22Rv1 (cell line): Measurements from ENCODE around the gene ACP6.

Experiments
- H3K27ac ChIP-seq: fragments of 450-650 bp; 2 replicates; pipeline ENCODE4 v1.5.1; 2017
- ZFX ChIP-seq: fragments of 450-650 bp; IDR thresholded peaks from 2 replicates; pipeline ENCODE4 v1.6.1; 2017; ENCODE audit warnings: antibody characterized with exemption, borderline replicate concordance
- TF ChIP-seq, protein P1 (sequence below): fragments of 450-650 bp; IDR thresholded peaks from 2 replicates; pipeline ENCODE4 v1.5.1; 2017; ENCODE audit warnings: mild to moderate bottlenecking

Gene ACP6

DNA sequence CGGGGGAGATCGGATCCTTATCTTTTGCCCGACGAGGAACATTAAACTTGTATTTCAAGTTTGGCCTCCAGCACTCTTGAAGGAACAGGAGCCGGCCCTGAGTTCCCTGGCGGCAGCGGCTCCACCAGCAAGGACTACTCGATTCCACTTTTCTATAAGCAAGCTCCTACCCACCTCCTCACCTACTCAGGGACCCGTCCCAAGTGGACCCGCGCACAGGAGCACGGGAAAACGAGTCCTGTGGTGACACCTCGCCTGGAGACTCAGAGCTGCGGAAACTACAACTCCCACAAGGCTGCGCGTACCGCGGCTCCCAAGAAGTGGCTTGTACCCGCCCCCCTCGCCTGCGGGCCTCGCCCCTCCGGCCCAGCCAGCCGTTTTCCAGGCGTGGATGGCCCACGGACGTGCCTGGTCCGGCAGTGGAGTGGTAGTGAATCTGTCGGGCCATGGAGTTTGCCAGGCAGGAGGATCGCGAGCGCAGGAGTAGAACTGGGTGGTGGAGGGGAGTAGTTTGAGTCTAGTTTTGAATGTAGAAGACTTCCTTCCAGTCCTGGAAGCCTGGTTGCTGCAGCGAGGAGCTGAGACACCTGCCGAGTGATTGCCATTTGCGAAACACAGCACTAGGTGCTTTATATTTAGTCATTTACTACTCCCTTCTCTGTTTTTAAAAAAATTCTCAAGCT, at the start of gene ACP6:
Gene ACP6 (minus strand): TSS at position 206 of the 683 bp plus-strand sequence. CDS start 476 bp downstream, outside the sequence.
- H3K27ac ChIP-seq, result peak within 1 kb of the TSS; percentile 83
- no peak for TF ChIP-seq ZFX
- TF ChIP-seq, protein P1, sequence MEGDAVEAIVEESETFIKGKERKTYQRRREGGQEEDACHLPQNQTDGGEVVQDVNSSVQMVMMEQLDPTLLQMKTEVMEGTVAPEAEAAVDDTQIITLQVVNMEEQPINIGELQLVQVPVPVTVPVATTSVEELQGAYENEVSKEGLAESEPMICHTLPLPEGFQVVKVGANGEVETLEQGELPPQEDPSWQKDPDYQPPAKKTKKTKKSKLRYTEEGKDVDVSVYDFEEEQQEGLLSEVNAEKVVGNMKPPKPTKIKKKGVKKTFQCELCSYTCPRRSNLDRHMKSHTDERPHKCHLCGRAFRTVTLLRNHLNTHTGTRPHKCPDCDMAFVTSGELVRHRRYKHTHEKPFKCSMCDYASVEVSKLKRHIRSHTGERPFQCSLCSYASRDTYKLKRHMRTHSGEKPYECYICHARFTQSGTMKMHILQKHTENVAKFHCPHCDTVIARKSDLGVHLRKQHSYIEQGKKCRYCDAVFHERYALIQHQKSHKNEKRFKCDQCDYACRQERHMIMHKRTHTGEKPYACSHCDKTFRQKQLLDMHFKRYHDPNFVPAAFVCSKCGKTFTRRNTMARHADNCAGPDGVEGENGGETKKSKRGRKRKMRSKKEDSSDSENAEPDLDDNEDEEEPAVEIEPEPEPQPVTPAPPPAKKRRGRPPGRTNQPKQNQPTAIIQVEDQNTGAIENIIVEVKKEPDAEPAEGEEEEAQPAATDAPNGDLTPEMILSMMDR, result no peak

DNA sequence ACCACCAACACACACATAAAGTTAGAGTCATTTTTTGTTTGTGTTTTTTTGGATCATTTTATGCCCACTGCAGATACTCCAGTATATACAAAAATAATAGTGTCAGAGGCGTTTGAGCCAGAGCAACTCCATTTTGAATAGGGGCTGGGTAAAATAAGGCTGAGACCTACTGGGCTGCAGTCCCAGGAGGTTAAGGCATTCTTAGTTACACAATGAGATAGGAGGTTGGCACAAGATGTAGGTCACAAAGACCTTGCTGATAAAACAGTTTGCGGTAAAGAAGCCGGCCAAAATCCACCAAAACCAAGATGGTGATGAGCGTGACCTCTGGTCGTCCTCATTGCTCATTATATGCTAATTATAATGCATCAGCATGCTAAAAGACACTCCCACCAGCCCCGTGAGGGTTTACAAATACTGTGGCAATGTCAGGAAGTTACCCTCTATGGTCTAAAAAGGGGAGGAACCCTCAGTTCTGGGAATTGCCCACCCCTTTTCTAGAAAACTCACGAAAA, 49.4 kb upstream of the ACP6 start:
- TF ChIP-seq, protein P1, result no peak
- TF ChIP-seq ZFX, result no peak
- H3K27ac ChIP-seq, result no peak overlapping the region

DNA sequence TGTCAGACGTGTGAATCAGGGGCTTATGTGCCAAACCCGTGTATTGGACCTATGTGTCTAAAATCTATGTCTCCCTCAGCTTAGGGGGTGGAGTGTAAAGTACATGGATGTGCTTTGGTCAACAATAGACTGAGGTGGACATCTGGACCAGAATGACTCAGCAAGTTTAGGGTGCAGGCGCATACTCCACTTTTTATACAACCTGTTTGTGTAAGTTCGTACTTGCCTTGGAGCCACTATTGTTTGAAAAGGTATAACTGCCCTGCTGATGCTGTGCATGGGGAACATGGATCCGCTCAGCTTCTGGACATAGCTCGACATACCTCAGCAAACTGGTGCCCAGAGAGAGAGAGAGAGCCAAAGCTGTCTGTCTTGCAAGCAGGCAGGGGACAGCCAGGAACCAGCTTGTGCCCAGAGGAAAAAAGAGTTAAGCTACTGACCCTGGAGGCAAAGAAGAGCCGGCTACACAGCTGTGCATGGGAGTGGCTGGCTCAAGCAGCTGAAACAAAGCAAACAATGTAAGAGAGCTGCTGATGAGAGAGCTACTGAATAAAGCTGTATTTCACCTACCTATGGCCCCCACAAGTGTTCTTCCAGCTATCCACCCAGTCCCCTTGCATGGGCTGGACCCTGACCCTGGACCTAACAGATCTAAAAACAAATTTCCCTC, 48.8 kb upstream of the ACP6 start:
- TF ChIP-seq, protein P1, result no peak
- no peak for TF ChIP-seq ZFX
- H3K27ac ChIP-seq, result no peak overlapping the region

DNA sequence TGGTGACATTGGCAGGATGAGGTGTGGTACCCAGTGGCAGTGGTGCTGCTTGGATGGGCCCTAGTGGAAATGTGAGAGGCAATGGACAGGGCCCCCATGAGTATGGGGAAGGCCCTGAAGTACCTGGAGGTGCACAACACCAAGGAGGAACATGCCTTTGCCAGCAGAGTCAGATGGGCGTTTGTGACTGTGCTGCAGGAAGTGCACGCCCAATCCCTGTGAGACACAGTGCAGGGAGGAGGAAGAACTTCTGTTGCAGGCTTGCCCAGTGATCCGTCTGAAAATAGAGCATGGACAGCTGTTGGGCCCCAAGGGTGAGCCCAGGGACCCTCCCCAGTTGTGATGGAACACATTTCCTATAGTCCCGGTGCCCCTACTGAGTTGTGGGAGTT, 47.4 kb upstream of the ACP6 start:
- peak overlapping the region; percentile 56 for H3K27ac ChIP-seq
- TF ChIP-seq, protein P1, result no peak
- no peak for TF ChIP-seq ZFX

DNA sequence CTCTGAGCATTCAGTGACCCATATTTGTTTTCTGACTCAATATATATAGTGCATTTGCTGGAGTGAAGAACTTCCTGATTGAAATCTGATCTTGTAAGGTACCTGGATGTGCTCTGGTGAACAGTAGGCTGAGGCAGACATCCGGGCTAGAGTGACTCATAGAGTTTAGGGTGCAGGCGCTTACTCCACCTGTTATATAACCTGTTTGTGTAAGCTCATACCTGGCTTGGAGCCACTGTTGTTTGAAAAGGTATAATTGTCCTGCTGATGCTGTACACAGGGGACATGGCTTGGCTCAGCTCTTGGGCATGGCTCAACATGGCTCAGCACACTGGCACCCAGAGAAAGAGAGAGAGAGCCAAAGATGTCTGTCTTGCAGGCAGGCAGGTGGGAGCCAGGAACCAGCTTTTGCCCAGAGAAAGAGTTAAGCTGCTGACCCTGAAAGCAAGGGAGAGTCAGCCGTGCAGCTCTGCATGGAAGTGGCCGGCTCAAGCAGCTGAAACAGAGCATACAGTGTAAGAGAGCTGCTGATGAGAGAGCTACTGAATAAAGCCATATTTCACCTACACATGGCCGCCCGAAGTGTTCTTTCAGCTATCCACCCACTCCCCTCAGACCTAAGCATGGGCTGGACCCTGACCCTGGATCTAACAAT, 46.9 kb upstream of the ACP6 start:
- peak overlapping the region; percentile 56 for H3K27ac ChIP-seq
- TF ChIP-seq, protein P1, result no peak

DNA sequence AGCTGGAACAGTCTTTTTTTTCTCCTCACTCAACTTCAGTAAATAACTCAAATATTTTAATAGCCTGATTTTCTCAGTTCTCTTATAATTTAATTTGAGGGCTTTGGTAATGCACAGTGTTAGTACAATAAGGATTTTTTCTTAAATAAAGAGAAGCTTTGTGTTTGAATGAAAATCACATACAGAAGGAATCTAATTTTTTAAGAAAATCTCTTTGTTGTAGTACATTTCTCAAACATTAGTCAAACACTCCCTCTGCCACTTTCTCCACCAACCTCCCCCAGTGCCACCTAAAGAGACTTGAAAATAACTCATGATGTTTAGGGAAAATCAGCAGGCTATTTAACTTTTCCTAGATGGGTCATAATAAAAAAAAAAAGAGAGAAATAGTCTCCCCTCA, 42.3 kb upstream of the ACP6 start:
- H3K27ac ChIP-seq, result no peak overlapping the region
- TF ChIP-seq, protein P1, result no peak
